ENCODE results near the gene NOL8. TPM values are rescaled to one million over a fixed set of nuclear protein-coding genes. Genes with fewer than 3 reads are reported as not detected.

NOL8 gene
- total RNA-seq, 2 experiments from 2014 or later = 65.6 to 69.2 TPM

Small RNA genes lying within 50 kb of the gene (microRNA-seq; reads per million reads assigned to microRNA genes)
- 13.3 reads per million, percentile 20 among the genes with 10 or more reads in this experiment for gene MIR3651

Other genes with a start within 250 kb of the NOL8 start
- 10 to 100 TPM; 50.2 to 51.4 TPM for gene SPTLC1, start 209.9 kb downstream of the NOL8 start, total RNA-seq
- gene IARS1, start 31.7 kb downstream of the NOL8 start, total RNA-seq = 100 to 1,000 TPM; 120 to 123 TPM
- 10 to 100 TPM; 19.6 to 20.6 TPM for gene CENPP, start 603 bp upstream of the NOL8 start, total RNA-seq
- gene OGN, start 79.2 kb upstream of the NOL8 start, total RNA-seq = not detected
- not detected for gene OMD, start 99.1 kb upstream of the NOL8 start, total RNA-seq
- gene ASPN, start 157.2 kb upstream of the NOL8 start, total RNA-seq = not detected
- not detected for gene ECM2, start 210.6 kb upstream of the NOL8 start, total RNA-seq